ENCODE data around the gene EIF3J. TPM values are rescaled to one million over a fixed set of nuclear protein-coding genes. Genes with fewer than 3 reads are reported as not detected.

EIF3J gene, protein sequence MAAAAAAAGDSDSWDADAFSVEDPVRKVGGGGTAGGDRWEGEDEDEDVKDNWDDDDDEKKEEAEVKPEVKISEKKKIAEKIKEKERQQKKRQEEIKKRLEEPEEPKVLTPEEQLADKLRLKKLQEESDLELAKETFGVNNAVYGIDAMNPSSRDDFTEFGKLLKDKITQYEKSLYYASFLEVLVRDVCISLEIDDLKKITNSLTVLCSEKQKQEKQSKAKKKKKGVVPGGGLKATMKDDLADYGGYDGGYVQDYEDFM
- total RNA-seq: 127 and 135 TPM in 2 replicates

DNA sequence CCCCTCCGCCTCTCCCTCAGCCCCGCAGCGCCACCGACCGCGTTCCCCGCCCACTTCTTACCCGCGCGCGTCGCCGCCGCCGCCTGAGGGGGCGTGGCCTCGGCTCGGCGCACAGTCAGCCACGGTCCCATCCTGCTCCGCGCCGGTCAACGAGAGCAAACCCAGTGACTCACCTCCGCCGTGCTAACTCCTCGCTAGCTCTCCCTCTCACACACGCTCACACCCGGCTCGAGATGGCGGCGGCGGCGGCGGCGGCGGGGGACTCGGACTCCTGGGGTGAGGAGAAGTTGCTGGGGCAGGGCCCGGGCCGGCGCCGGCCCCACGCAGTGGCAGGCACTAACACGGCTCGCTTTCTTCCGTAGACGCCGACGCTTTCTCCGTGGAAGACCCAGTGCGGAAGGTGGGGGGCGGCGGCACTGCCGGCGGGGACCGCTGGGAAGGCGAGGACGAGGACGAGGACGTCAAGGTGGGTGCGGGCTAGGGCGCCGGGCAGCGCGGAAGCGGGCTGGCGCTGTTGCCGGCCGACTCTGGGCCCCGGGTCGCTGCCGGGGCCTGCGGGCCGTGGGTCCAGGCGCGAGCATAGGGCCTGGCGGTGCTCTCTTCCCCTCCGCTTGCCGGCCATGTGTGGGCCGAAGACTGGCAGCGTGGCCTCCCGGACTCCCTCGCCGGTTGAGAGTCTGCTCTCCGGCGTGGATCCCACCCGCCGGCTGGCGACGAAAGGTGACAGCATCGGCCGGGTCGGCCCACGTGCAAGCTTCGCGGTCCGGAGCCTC is at the start of gene EIF3J:
TSS of gene EIF3J (plus strand) at position 186 of the 773 bp plus-strand sequence. CDS start at position 234, 48 bp downstream.
- no peaks in the 10 kb centered on the region for H3K27me3 Mint-ChIP-seq (ENCODE audit: low read depth)
- intact Hi-C loops (cut with micrococcal nuclease): loop anchor here (1.0 to 10.0 kb wide), 7 partner anchors 9 to 712 kb away; partner anchors contain the start of genes B2M, CTDSPL2, GOLM2 and MFAP1
- H3K4me1 Mint-ChIP-seq (ENCODE audit: low read depth): peaks cover 41% of the 10 kb centered on the region
- H3K36me3 Mint-ChIP-seq (ENCODE audit: low read depth): peaks cover 61% of the 10 kb centered on the region
- H3K4me3 Mint-ChIP-seq (ENCODE audit: low read depth): peak within 1 kb of the TSS; percentile 98
- peak within 1 kb of the TSS; percentile 99 for H3K27ac Mint-ChIP-seq
- no peaks in the 10 kb centered on the region for H3K9me3 Mint-ChIP-seq
- DNase-seq (ENCODE audit: low spot score): peak; percentile 96

GRCh38 chr15:44489464-44489863 is 47.5 kb upstream of the EIF3J start:
- Mint-ChIP-seq H3K4me1 (ENCODE audit: low read depth) (peaks cover 27% of the 10 kb centered on the region), H3K4me3 (ENCODE audit: low read depth) (no peak overlapping the region), H3K9me3 (no peaks in the 10 kb centered on the region), H3K27ac (peak overlapping the region; percentile 64), H3K27me3 (ENCODE audit: low read depth) (no peaks in the 10 kb centered on the region), H3K36me3 (ENCODE audit: low read depth) (peaks cover 60% of the 10 kb centered on the region)
- no peak for DNase-seq (ENCODE audit: low spot score)
- intact Hi-C loops (cut with micrococcal nuclease): loop anchor here (5.0 kb wide), 3 partner anchors 37 to 182 kb away; partner anchors contain the start of gene CTDSPL2

GRCh38 chr15:44490622-44491021 is 46.3 kb upstream of the EIF3J start:
- Mint-ChIP-seq H3K4me3 (ENCODE audit: low read depth) (no peak overlapping the region), H3K9me3 (no peaks in the 10 kb centered on the region), H3K27ac (no peak overlapping the region), H3K27me3 (ENCODE audit: low read depth) (no peaks in the 10 kb centered on the region), H3K36me3 (ENCODE audit: low read depth) (peaks cover 60% of the 10 kb centered on the region), H3K4me1 (ENCODE audit: low read depth) (peaks cover 24% of the 10 kb centered on the region)
- no peak for DNase-seq (ENCODE audit: low spot score)
- intact Hi-C loops (cut with micrococcal nuclease): no loop called here

DNA sequence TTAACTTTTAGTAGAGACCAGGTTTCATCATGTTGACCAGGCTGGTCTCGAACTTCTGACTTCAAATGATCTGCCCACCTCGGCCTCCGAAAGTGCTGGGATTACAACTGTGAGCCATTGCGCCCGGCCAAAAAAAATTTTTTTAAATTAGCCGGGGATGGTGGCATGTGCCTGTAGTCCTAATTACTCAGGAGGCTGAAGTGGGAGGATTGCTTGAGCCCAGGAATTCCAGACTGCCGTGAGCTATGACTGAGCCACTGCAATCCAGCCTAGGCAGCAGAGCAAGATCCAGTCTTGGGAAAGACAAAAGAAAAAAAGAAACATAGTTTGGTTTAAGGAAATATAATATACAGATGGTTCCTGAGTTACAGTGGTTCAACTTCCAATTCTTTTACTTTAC is 44.9 kb upstream of the EIF3J start:
- H3K36me3 Mint-ChIP-seq (ENCODE audit: low read depth): peaks cover 70% of the 10 kb centered on the region
- H3K4me1 Mint-ChIP-seq (ENCODE audit: low read depth): peaks cover 24% of the 10 kb centered on the region
- no peaks in the 10 kb centered on the region for H3K9me3 Mint-ChIP-seq
- no peak overlapping the region for H3K27ac Mint-ChIP-seq
- intact Hi-C loops (cut with micrococcal nuclease): no loop called here
- H3K27me3 Mint-ChIP-seq (ENCODE audit: low read depth): no peaks in the 10 kb centered on the region
- no peak overlapping the region for H3K4me3 Mint-ChIP-seq (ENCODE audit: low read depth)
- no peak for DNase-seq (ENCODE audit: low spot score)

- Mint-ChIP-seq H3K4me3 (ENCODE audit: low read depth) (no peak overlapping the region), H3K27ac (peak overlapping the region; percentile 17), H3K36me3 (ENCODE audit: low read depth) (peaks cover 65% of the 10 kb centered on the region), H3K4me1 (ENCODE audit: low read depth) (peaks cover 19% of the 10 kb centered on the region), H3K27me3 (ENCODE audit: low read depth) (no peaks in the 10 kb centered on the region), H3K9me3 (no peaks in the 10 kb centered on the region)
- intact Hi-C loops (cut with micrococcal nuclease): no loop called here
- no peak for DNase-seq (ENCODE audit: low spot score)
Measured at GRCh38 chr15:44492672-44493071, 44.3 kb upstream of the EIF3J start.

GRCh38 chr15:44495562-44495961 is 41.4 kb upstream of the EIF3J start:
- H3K4me3 Mint-ChIP-seq (ENCODE audit: low read depth): no peak overlapping the region
- no peaks in the 10 kb centered on the region for H3K9me3 Mint-ChIP-seq
- peaks cover 19% of the 10 kb centered on the region for H3K4me1 Mint-ChIP-seq (ENCODE audit: low read depth)
- no peaks in the 10 kb centered on the region for H3K27me3 Mint-ChIP-seq (ENCODE audit: low read depth)
- peaks cover 61% of the 10 kb centered on the region for H3K36me3 Mint-ChIP-seq (ENCODE audit: low read depth)
- DNase-seq (ENCODE audit: low spot score): no peak
- intact Hi-C loops (cut with micrococcal nuclease): no loop called here
- H3K27ac Mint-ChIP-seq: no peak overlapping the region

GRCh38 chr15:44500555-44500954 is 36.4 kb upstream of the EIF3J start:
- intact Hi-C loops (cut with micrococcal nuclease): loop anchor here (1.0 to 2.0 kb wide), 6 partner anchors 36 to 282 kb away; partner anchors contain the start of genes CTDSPL2 and GOLM2
- Mint-ChIP-seq H3K9me3 (no peaks in the 10 kb centered on the region), H3K27me3 (ENCODE audit: low read depth) (no peaks in the 10 kb centered on the region), H3K4me3 (ENCODE audit: low read depth) (no peak overlapping the region), H3K27ac (peak overlapping the region; percentile 83), H3K36me3 (ENCODE audit: low read depth) (peaks cover 57% of the 10 kb centered on the region), H3K4me1 (ENCODE audit: low read depth) (peaks cover 24% of the 10 kb centered on the region)
- no peak for DNase-seq (ENCODE audit: low spot score)

DNA sequence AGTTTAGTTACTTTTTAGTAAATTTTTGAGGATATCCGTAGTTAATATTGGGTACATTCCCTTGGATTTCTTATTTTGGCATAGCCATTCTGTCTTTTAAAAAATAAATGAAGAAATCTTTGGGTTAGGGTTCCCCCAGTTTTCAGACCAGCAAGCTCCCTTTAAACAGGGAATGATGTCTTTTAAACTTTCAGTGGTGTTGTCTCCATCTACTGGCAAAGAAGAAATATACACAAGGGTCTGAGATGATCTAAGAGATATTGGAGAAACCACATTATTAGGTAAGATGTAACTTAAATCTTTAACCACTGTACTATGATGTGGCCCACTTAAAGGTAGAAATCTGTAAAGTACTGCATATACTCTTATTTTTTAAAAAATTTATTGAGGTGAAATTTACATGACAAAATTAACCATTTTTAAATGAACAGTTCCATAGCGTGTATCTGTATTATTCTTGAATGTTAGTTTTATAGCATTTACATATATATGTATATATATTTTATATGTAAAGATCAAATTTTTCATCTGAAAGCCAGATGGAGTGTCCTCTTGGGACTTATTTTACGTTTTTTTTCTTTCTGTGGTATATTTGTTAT is 35.1 kb upstream of the EIF3J start:
- Mint-ChIP-seq H3K4me1 (ENCODE audit: low read depth) (peaks cover 23% of the 10 kb centered on the region), H3K27ac (peak overlapping the region; percentile 68), H3K9me3 (no peaks in the 10 kb centered on the region), H3K36me3 (ENCODE audit: low read depth) (peaks cover 49% of the 10 kb centered on the region), H3K27me3 (ENCODE audit: low read depth) (no peaks in the 10 kb centered on the region), H3K4me3 (ENCODE audit: low read depth) (no peak overlapping the region)
- no peak for DNase-seq (ENCODE audit: low spot score)
- intact Hi-C loops (cut with micrococcal nuclease): loop anchor here (2.0 kb wide), 2 partner anchors 213 to 283 kb away; partner anchors contain the start of gene GOLM2

DNA sequence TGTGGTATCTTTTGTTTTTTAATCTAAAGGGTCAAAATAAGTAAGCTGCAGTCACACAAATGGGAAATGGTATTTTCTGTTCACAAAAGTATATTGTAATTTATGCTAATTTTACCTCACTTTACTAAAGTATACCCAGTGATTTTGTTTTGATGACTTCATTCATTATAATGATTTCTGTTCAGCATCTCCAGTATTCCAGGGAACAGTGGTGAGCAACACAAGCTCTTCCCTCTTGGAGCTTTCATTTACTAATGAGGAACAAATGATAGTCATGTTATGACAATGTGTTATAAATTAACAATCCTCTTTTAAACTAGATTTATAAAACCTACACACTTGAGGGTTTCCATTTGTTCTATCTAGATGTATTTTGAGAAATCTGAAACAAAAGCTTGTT is 20.5 kb upstream of the EIF3J start:
- Mint-ChIP-seq H3K27me3 (ENCODE audit: low read depth) (no peaks in the 10 kb centered on the region), H3K4me3 (ENCODE audit: low read depth) (no peak overlapping the region), H3K9me3 (no peaks in the 10 kb centered on the region), H3K27ac (no peak overlapping the region), H3K4me1 (ENCODE audit: low read depth) (peaks cover 2% of the 10 kb centered on the region), H3K36me3 (ENCODE audit: low read depth) (peaks cover 36% of the 10 kb centered on the region)
- intact Hi-C loops (cut with micrococcal nuclease): no loop called here
- DNase-seq (ENCODE audit: low spot score): no peak

- intact Hi-C loops (cut with micrococcal nuclease): no loop called here
- peaks cover 2% of the 10 kb centered on the region for H3K4me1 Mint-ChIP-seq (ENCODE audit: low read depth)
- no peak overlapping the region for H3K4me3 Mint-ChIP-seq (ENCODE audit: low read depth)
- DNase-seq (ENCODE audit: low spot score): no peak
- no peaks in the 10 kb centered on the region for H3K27me3 Mint-ChIP-seq (ENCODE audit: low read depth)
- no peak overlapping the region for H3K27ac Mint-ChIP-seq
- peaks cover 54% of the 10 kb centered on the region for H3K36me3 Mint-ChIP-seq (ENCODE audit: low read depth)
- H3K9me3 Mint-ChIP-seq: no peaks in the 10 kb centered on the region
Measured at GRCh38 chr15:44519537-44519936, 17.4 kb upstream of the EIF3J start.

DNA sequence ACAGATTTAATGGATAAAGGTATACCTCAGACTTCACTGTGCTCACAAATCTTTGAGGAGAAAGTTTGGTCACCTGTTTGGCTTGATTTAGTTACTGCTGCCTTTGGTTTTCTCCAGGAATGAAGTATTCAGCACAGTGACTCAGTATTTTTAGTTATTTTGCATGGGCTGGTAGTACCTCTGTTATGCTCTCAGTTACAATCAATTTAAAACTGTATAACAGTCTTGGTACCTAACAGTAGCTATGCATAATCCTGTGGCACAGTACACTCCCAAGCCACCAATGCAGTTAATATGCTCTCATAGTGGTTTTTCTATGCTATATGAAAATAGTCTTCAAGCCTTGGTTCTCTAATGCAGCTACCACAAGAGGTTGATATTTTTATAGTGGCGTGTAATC is 11.9 kb upstream of the EIF3J start:
- Mint-ChIP-seq H3K27me3 (ENCODE audit: low read depth) (no peaks in the 10 kb centered on the region), H3K9me3 (no peaks in the 10 kb centered on the region), H3K4me1 (ENCODE audit: low read depth) (no peaks in the 10 kb centered on the region), H3K27ac (no peak overlapping the region), H3K4me3 (ENCODE audit: low read depth) (no peak overlapping the region), H3K36me3 (ENCODE audit: low read depth) (peaks cover 49% of the 10 kb centered on the region)
- DNase-seq (ENCODE audit: low spot score): no peak
- intact Hi-C loops (cut with micrococcal nuclease): no loop called here

- DNase-seq (ENCODE audit: low spot score): no peak
- no peaks in the 10 kb centered on the region for H3K27me3 Mint-ChIP-seq (ENCODE audit: low read depth)
- intact Hi-C loops (cut with micrococcal nuclease): no loop called here
- no peaks in the 10 kb centered on the region for H3K9me3 Mint-ChIP-seq
- no peak overlapping the region for H3K4me3 Mint-ChIP-seq (ENCODE audit: low read depth)
- no peaks in the 10 kb centered on the region for H3K4me1 Mint-ChIP-seq (ENCODE audit: low read depth)
- no peak overlapping the region for H3K27ac Mint-ChIP-seq
- peaks cover 39% of the 10 kb centered on the region for H3K36me3 Mint-ChIP-seq (ENCODE audit: low read depth)
Measured at GRCh38 chr15:44527241-44527640, 9.7 kb upstream of the EIF3J start.
